ENCODE measurements around the gene MED27. TPM values are rescaled to one million over a fixed set of nuclear protein-coding genes. Genes with fewer than 3 reads are reported as not detected.
A peak's percentile ranks its signal among the peaks of the same experiment; 100 is the strongest.

The MED27 gene
- total and polyA plus RNA-seq, 2 donors (not counting 1 experiment from before 2014, with no cell fraction given), result 13.4 to 44.7 TPM

GRCh38 chr9:132020820-132021510 is 58.7 kb downstream of the MED27 start:
- H4K20me1 ChIP-seq (ENCODE audit: control insufficient read depth, extremely low read depth, insufficient read depth, low read length), result no peaks in the 10 kb centered on the region
- H3K9ac ChIP-seq (ENCODE audit: insufficient read depth, low read length), result no peak overlapping the region
- no peaks in the 10 kb centered on the region for H3K36me3 ChIP-seq (ENCODE audit: control insufficient read depth, insufficient read depth, low read length)
- H3K27ac ChIP-seq (ENCODE audit: insufficient read depth, low read length), result no peak overlapping the region
- H3K4me2 ChIP-seq (ENCODE audit: extremely low read depth, insufficient read depth, low read length), result no peak overlapping the region
- H3K9me3 ChIP-seq (ENCODE audit: control insufficient read depth, insufficient read depth, low read depth, low read length), result no peaks in the 10 kb centered on the region
- H3K79me2 ChIP-seq (ENCODE audit: control insufficient read depth, insufficient read depth, low read length), result peaks cover 9% of the 10 kb centered on the region
- peaks cover 3% of the 10 kb centered on the region for H3K4me1 ChIP-seq (ENCODE audit: control insufficient read depth, extremely low read depth, insufficient read depth, low read length)
- no peak overlapping the region for H2AFZ ChIP-seq (ENCODE audit: low read length)
- no peak overlapping the region for H3K4me3 ChIP-seq (replicated peaks in 1 of 4; ENCODE audit: control extremely low read depth in 1 of 4, insufficient read depth in 1 of 4, low read depth in 3 of 4, low read length in 4 of 4)
- TF ChIP-seq EZH2 (IDR thresholded peaks at IDR 0.05; ENCODE audit: low read length, missing control alignments) (no peak), CTCF (conservative IDR thresholded peaks at IDR 0.05 in 1 of 2, IDR thresholded peaks at IDR 0.05 in 1 of 2; ENCODE audit: low read depth in 1 of 2, low read length in 2 of 2) (no peak)
- H3K27me3 ChIP-seq (ENCODE audit: control insufficient read depth, insufficient read depth, low read length), result no peaks in the 10 kb centered on the region
- DNase-seq (ENCODE audit: low read depth in 2 of 2), result peak in 1 of 2 donors; percentile 36

GRCh38 chr9:132020272-132020671 is 59.4 kb downstream of the MED27 start:
- Histone ChIP-seq H3K27ac (ENCODE audit: insufficient read depth, low read length) (no peak overlapping the region), H3K36me3 (ENCODE audit: control insufficient read depth, insufficient read depth, low read length) (no peaks in the 10 kb centered on the region), H3K9me3 (ENCODE audit: control insufficient read depth, insufficient read depth, low read depth, low read length) (no peaks in the 10 kb centered on the region), H2AFZ (ENCODE audit: low read length) (no peak overlapping the region), H3K4me3 (replicated peaks in 1 of 4; ENCODE audit: control extremely low read depth in 1 of 4, insufficient read depth in 1 of 4, low read depth in 3 of 4, low read length in 4 of 4) (no peak overlapping the region), H3K27me3 (ENCODE audit: control insufficient read depth, insufficient read depth, low read length) (no peaks in the 10 kb centered on the region), H3K4me2 (ENCODE audit: extremely low read depth, insufficient read depth, low read length) (no peak overlapping the region), H3K79me2 (ENCODE audit: control insufficient read depth, insufficient read depth, low read length) (peaks cover 7% of the 10 kb centered on the region), H3K9ac (ENCODE audit: insufficient read depth, low read length) (no peak overlapping the region), H3K4me1 (ENCODE audit: control insufficient read depth, extremely low read depth, insufficient read depth, low read length) (peaks cover 3% of the 10 kb centered on the region), H4K20me1 (ENCODE audit: control insufficient read depth, extremely low read depth, insufficient read depth, low read length) (no peaks in the 10 kb centered on the region)
- no peak for TF ChIP-seq CTCF (conservative IDR thresholded peaks at IDR 0.05 in 1 of 2, IDR thresholded peaks at IDR 0.05 in 1 of 2; ENCODE audit: low read depth in 1 of 2, low read length in 2 of 2)
- TF ChIP-seq EZH2 (IDR thresholded peaks at IDR 0.05; ENCODE audit: low read length, missing control alignments), result no peak
- DNase-seq (ENCODE audit: low read depth in 2 of 2), result no peak

GRCh38 chr9:132019702-132020101 is 60.0 kb downstream of the MED27 start:
- H3K4me1 ChIP-seq (ENCODE audit: control insufficient read depth, extremely low read depth, insufficient read depth, low read length), result peaks cover 3% of the 10 kb centered on the region
- no peaks in the 10 kb centered on the region for H3K36me3 ChIP-seq (ENCODE audit: control insufficient read depth, insufficient read depth, low read length)
- no peak overlapping the region for H3K27ac ChIP-seq (ENCODE audit: insufficient read depth, low read length)
- peaks cover 7% of the 10 kb centered on the region for H3K79me2 ChIP-seq (ENCODE audit: control insufficient read depth, insufficient read depth, low read length)
- H4K20me1 ChIP-seq (ENCODE audit: control insufficient read depth, extremely low read depth, insufficient read depth, low read length), result no peaks in the 10 kb centered on the region
- no peak for DNase-seq (ENCODE audit: low read depth in 2 of 2)
- no peak overlapping the region for H3K9ac ChIP-seq (ENCODE audit: insufficient read depth, low read length)
- TF ChIP-seq EZH2 (IDR thresholded peaks at IDR 0.05; ENCODE audit: low read length, missing control alignments), result no peak
- no peak overlapping the region for H3K4me3 ChIP-seq (replicated peaks in 1 of 4; ENCODE audit: control extremely low read depth in 1 of 4, insufficient read depth in 1 of 4, low read depth in 3 of 4, low read length in 4 of 4)
- H3K9me3 ChIP-seq (ENCODE audit: control insufficient read depth, insufficient read depth, low read depth, low read length), result no peaks in the 10 kb centered on the region
- H2AFZ ChIP-seq (ENCODE audit: low read length), result no peak overlapping the region
- H3K27me3 ChIP-seq (ENCODE audit: control insufficient read depth, insufficient read depth, low read length), result no peaks in the 10 kb centered on the region
- no peak overlapping the region for H3K4me2 ChIP-seq (ENCODE audit: extremely low read depth, insufficient read depth, low read length)
